ENCODE measurements around the gene RUSC1.
"Not testable (repeated sequence)": the region's sequence is repeated elsewhere in the genome, so short reads cannot be mapped to it uniquely, and the experiment has no call there.

Gene RUSC1

GRCh38 chr1:155323729-155324036 is 3.0 kb downstream of the RUSC1 start:
- peak; percentile 82 for DNase-seq

GRCh38 chr1:155324037-155324716 is 3.5 kb downstream of the RUSC1 start:
- peak; percentile 89 for DNase-seq

GRCh38 chr1:155324717-155325602 is 4.3 kb downstream of the RUSC1 start:
- no peak for DNase-seq

- no peak for DNase-seq
Measured at GRCh38 chr1:155325603-155325893, 4.9 kb downstream of the RUSC1 start.

GRCh38 chr1:155326020-155326526 is 5.4 kb downstream of the RUSC1 start:
- DNase-seq: no peak

- no peak for DNase-seq
Measured at GRCh38 chr1:155326631-155327037, 5.9 kb downstream of the RUSC1 start.

GRCh38 chr1:155327981-155328380 is 7.3 kb downstream of the RUSC1 start:
- no peak for DNase-seq

GRCh38 chr1:155328856-155329255 is 8.2 kb downstream of the RUSC1 start:
- DNase-seq: not testable (repeated sequence)

- DNase-seq: no peak
Measured at GRCh38 chr1:155329980-155330598, 9.4 kb downstream of the RUSC1 start.

- no peak for DNase-seq
Measured at GRCh38 chr1:155334962-155335361, 14.3 kb downstream of the RUSC1 start.

GRCh38 chr1:155339515-155340097 is 18.9 kb downstream of the RUSC1 start:
- no peak for DNase-seq

GRCh38 chr1:155342842-155343241 is 22.1 kb downstream of the RUSC1 start:
- no peak for DNase-seq

GRCh38 chr1:155352631-155353030 is 31.9 kb downstream of the RUSC1 start:
- DNase-seq: no peak

GRCh38 chr1:155360051-155360450 is 39.4 kb downstream of the RUSC1 start:
- no peak for DNase-seq

- DNase-seq: no peak
Measured at GRCh38 chr1:155379180-155379579, 58.5 kb downstream of the RUSC1 start.

- no peak for DNase-seq
Measured at GRCh38 chr1:155379631-155380090, 59.0 kb downstream of the RUSC1 start.

Data from CD4-positive, alpha-beta T cell treated with Interleukin-15 for 1 hour (primary cell).